ENCODE measurements around the gene GPR132. TPM values are rescaled to one million over a fixed set of nuclear protein-coding genes. Genes with fewer than 3 reads are reported as not detected.

GPR132 gene
- total and polyA plus RNA-seq, 2 of the 8 experiments (the other 6 are each of a cell fraction or from before 2014, with no cell fraction given): 0.11 TPM; not detected in 1

- H2BK5ac ChIP-seq (ENCODE audit: low read depth, low read length): no peak overlapping the region
- WGBS, 2 experiments (ENCODE audit: extremely low coverage in 1 of 2, insufficient coverage in 1 of 2, insufficient read length in 1 of 2, insufficient replicate concordance in 2 of 2, low coverage in 1 of 2, low lambda C conversion rate in 2 of 2, missing lambda C conversion rate in 1 of 2): 80% methylated on average over 13 of the region's 16 CpGs; no CpG with 5 or more reads in 1 of the 2 experiments
- H3K14ac ChIP-seq (ENCODE audit: insufficient read length): no peak overlapping the region
- H2BK12ac ChIP-seq (ENCODE audit: low read depth, low read length): peak overlapping the region; percentile 72; the same call in 1 of the 2 replicates
- H3K23ac ChIP-seq (ENCODE audit: insufficient read length): no peak overlapping the region
- no peak overlapping the region for H4K91ac ChIP-seq (replicated peaks; ENCODE audit: insufficient read length, low read length)
- no peak overlapping the region for H2AFZ ChIP-seq (ENCODE audit: low read length)
- no peak overlapping the region for H3K4me3 ChIP-seq (ENCODE audit: extremely low read depth in 1 of 4, insufficient read depth in 2 of 4, low read depth in 3 of 4, low read length in 4 of 4)
- H3K79me2 ChIP-seq (ENCODE audit: control insufficient read depth in 1 of 2, insufficient read depth in 2 of 2, low read length in 2 of 2): no peaks in the 10 kb centered on the region
- FAIRE-seq (no peak), DNase-seq (ENCODE audit: low read depth in 1 of 2, low spot score in 2 of 2) (no peak)
- H3K27ac ChIP-seq (ENCODE audit: low read depth, low read length): no peak overlapping the region
- H3K4me1 ChIP-seq (replicated peaks in 1 of 4; ENCODE audit: control insufficient read depth in 3 of 4, insufficient read depth in 4 of 4, low read length in 3 of 4): peaks cover 0 to 14% (median 5%) of the 10 kb centered on the region in 4 experiments; a peak in 6 of 7 replicates
- H3K18ac ChIP-seq (ENCODE audit: extremely low read depth, low read length): 0 out of 2 replicates have a peak overlapping the region, but pooled peaks have one; percentile 1
- H3K4ac ChIP-seq (replicated peaks; ENCODE audit: insufficient read length, low read depth, low read length): peak overlapping the region; percentile 91
- H2AK5ac ChIP-seq (ENCODE audit: low read depth, low read length): no peak overlapping the region
- H3K4me2 ChIP-seq (ENCODE audit: insufficient read depth in 1 of 2, low read depth in 2 of 2, low read length in 2 of 2): no peak overlapping the region
- no peaks in the 10 kb centered on the region for H3K23me2 ChIP-seq (ENCODE audit: low read depth, low read length)
- H2BK120ac ChIP-seq (replicated peaks; ENCODE audit: low read depth, low read length): no peak overlapping the region
- no peak overlapping the region for H4K5ac ChIP-seq (ENCODE audit: insufficient read length, low read depth, low read length)
- H3K27me3 ChIP-seq (replicated peaks in 1 of 4; ENCODE audit: control insufficient read depth in 3 of 4, extremely low read depth in 1 of 4, insufficient read depth in 3 of 4, low read length in 3 of 4): no peaks in the 10 kb centered on the region
- H3K36me3 ChIP-seq (ENCODE audit: control insufficient read depth in 2 of 4, insufficient read depth in 4 of 4, low read length in 3 of 4): no peaks in the 10 kb centered on the region
- 0 out of 2 replicates have a peak overlapping the region, but pooled peaks have one; percentile 25 for H2BK15ac ChIP-seq (ENCODE audit: low read length)
- ChIA-PET CTCF (ENCODE audit: partially characterized antibody) (interaction anchor here (0.9 to 3.9 kb wide), 5 partner anchors 8 to 266 kb away, joined by 3 to 16 read pairs (median 3); no protein-coding TSS in a partner anchor), POLR2A (ENCODE audit: partially characterized antibody) (interaction anchor here (2.8 kb wide), 1 partner anchor 11 kb away, joined by 9 read pairs; no protein-coding TSS in a partner anchor)
- no peak for TF ChIP-seq TAF7 (optimal IDR thresholded peaks at IDR 0.05; ENCODE audit: borderline replicate concordance, low read depth, low read length)
- TF ChIP-seq POU5F1 (IDR thresholded peaks at IDR 0.05; ENCODE audit: low read depth, low read length): no peak
- TF ChIP-seq PHF8 (conservative IDR thresholded peaks at IDR 0.05; ENCODE audit: low read depth, low read length): no peak
- no peak for TF ChIP-seq SP1 (IDR thresholded peaks at IDR 0.05; ENCODE audit: low read depth, low read length)
- no peak for TF ChIP-seq POLR2AphosphoS5 (IDR thresholded peaks at IDR 0.05; ENCODE audit: low read depth, low read length)
- TF ChIP-seq RNF2 (IDR thresholded peaks at IDR 0.05; ENCODE audit: borderline replicate concordance, low read depth, low read length, missing control alignments, poor library complexity, severe bottlenecking): no peak
- no peak for TF ChIP-seq FOSL1 (IDR thresholded peaks at IDR 0.05; ENCODE audit: insufficient read depth, low read depth, low read length)
- TF ChIP-seq SP4 (IDR thresholded peaks at IDR 0.05; ENCODE audit: low read length): no peak
- no peak for TF ChIP-seq ATF2 (IDR thresholded peaks at IDR 0.05; ENCODE audit: low read length)
- no peak overlapping the region for H3K56ac ChIP-seq (replicated peaks; ENCODE audit: insufficient read length, low read depth, low read length)
- peak overlapping the region; percentile 77; the same call in 1 of the 2 replicates for H4K8ac ChIP-seq (ENCODE audit: extremely low read depth, insufficient read depth, low read length)
- peaks cover 0 to 3% of the 10 kb centered on the region in 2 experiments for H4K20me1 ChIP-seq (replicated peaks in 1 of 2; ENCODE audit: control insufficient read depth in 1 of 2, insufficient read depth in 2 of 2, low read length in 2 of 2)
- peaks cover 0 to 6% of the 10 kb centered on the region in 2 experiments; a peak in 1 of 4 replicates for H3K9me3 ChIP-seq (ENCODE audit: insufficient read depth in 2 of 2, low read depth in 1 of 2, low read length in 1 of 2)
- no peaks in the 10 kb centered on the region for H3K79me1 ChIP-seq (ENCODE audit: low read depth, low read length)
- no peak overlapping the region for H2BK20ac ChIP-seq (ENCODE audit: low read length)
- H3K9ac ChIP-seq (replicated peaks in 1 of 4; ENCODE audit: extremely low read depth in 1 of 4, low read depth in 3 of 4, low read length in 3 of 4): no peak overlapping the region
Observed at GRCh38 chr14:105076296-105076804, 11.1 kb upstream of the GPR132 start.

All from H1 (cell line).